Raji (cell line): ENCODE data around the gene TBC1D24.

Source experiments
- POLR2A ChIP-seq: IDR thresholded peaks from 2 replicates; pipeline ENCODE4 v1.6.1; 2011; ENCODE audit warnings: low read depth, low read length, control low read depth; ENCODE audit not compliant: insufficient read depth

TBC1D24 gene

DNA sequence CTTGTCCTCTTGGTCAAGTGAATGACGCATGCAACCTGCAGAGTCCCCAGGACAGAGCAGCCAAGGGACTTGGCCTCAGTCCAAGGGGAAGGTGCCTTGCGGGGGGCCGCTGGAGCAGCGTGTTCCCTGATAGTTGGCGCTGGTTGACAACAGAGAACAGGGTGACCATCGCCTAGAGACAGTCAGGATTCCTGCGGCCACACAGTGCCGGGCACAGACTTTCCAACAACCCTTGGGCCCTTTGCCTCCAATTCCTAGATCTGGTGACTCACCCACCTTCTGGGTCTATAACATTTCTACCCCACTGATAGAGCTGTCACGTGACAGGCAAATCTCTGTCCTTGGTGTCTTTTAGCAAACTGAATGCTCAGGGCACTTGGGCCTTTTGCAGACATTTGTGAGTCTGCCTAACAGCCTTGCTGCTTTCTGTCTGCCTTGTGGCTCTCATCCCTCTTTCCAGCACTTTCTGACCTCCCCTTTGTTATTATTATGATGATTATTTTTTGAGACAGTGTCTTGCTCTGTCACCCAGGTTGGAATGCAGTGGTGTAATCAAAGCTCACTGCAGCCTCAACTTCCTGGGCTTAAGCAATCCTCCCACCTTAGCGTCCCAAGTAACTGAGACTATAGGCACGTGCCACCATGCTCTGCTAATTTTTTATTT lies 26.9 kb upstream of the TBC1D24 start:
- no peak for TF ChIP-seq POLR2A

DNA sequence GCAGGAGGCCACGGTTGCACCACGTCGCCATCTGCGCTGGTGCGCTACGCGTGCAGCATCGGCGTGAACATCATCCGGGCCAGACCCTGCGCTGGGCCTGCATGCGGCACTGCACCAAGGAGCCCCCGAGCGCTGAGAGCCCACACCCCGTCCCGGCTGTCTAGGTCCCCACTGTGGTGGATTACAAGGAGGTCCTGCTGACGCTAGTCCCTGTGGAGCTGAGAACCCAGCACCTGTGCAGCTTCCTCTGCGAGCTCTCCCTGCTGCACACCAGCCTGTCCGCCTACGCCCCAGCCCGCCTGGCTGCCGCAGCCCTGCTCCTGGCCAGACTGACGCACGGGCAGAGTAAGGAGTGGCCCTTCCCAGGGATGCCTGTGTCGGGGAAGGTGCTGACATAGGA lies 25.8 kb upstream of the TBC1D24 start:
- no peak for TF ChIP-seq POLR2A

DNA sequence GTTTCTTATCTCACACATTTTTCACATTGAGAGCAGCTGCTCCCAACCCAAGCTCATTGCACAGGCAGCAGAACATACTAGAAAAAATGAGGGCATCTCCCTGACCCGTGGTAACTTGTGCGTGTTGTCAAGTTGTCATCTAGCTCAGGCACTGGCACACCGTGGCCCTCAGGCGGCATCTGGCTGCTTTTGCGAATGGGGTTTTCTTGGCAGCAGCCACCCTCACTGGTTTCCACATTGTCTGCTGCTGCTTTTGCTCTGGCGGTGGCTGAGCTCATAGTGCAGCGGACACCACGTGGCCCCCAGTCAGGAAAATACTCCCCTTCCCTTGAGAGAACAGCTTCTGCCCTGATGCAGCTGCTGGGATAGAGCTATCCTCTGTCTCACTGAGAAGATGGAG lies 24.4 kb upstream of the TBC1D24 start:
- no peak for TF ChIP-seq POLR2A

DNA sequence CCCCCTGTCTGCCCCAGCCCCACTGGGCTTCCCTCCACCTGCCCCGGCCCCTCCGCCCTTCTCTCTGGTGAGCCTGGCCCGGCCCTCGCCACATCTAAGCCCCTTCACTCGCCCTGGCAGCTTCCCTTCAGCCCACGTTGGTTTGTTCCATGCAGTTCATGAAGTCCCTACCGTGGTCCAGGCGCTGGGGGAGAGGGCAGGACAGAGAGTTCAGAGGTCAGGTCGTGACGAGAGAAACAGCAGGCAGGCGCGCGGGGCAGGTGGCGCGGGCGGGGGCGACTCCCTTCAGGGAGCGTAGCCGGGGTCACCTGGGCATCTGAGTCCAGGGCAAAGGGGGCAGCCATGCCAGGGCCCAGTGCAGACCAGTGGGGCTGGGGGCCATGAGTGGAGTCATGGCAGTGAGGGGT lies 23.9 kb upstream of the TBC1D24 start:
- TF ChIP-seq POLR2A = no peak

DNA sequence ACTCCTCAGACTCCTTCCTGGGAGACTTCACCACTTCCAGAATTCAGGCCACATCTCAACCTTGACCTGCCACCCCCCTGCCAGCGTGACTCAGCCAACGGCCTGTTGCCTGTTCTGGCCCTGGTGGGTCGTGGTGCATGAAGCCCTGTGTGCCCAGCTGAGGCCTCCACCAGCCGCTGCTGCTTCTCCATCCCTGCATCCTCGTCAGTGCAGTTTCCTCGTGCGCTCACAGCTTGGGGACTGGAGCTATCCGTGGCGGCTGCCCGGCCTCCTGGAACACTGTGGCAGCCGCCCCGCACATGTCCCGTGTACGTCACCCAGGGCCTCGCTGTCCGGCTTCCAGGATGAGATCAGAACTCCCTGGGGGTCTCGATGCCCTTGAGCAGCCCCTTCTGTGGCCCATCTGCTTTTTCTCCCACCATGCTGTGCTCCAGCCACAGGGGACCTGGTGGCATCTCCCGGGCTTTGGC lies 23.0 kb upstream of the TBC1D24 start:
- no peak for TF ChIP-seq POLR2A

DNA sequence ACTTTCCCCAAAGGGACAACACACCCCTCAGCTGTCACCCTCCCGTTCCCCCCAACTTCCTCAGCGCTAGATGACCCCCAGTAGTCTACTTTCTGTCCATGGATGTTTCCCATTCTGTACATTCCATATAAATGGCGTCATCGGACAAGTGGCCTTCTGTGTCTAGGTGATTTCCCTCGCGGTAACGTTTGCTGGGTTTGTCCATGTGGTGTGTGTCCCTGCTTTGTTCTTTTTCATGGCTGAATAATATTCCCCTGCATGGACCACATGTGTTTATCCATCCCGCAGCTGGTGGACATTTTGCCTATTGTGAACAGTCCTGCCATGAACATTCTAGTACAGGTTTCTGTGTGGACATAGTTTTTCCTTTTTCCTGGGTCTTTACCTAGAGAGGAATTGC lies 22.3 kb upstream of the TBC1D24 start:
- no peak for TF ChIP-seq POLR2A

DNA sequence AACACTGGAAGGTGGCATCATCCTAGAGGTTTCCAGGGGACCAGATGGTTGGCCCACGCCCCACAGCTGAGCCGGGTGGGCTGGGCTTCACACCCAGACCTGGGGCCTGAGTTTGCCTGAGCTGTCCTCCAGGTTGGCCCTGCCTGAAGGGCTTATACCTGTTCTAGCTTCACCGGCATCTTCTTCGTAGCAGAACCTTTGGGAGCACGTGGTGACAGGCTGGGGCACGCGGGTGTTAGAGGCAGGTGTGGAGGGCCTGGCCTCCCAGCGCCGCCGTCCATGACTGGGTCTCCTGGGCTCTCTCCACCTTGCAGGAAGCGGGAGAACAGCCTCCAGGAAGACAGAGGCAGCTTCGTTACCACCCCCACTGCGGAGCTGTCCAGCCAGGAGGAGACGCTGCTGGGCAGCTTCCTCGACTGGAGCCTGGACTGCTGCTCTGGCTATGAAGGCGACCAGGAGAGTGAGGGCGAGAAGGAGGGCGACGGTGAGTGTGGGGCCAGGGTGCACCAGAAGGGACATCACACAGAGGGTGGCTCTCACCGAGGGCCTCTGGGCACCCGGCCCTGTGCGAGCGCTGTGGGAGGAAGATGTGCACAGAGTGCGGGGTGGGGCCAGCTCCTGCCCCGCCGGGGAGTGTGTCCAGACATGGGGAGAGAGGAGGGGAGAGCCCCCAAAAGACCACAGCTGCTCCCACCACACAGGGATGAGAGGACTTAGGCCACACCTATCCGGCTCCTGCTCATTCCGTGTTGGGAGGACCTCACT lies 19.7 kb upstream of the TBC1D24 start:
- TF ChIP-seq POLR2A = no peak

DNA sequence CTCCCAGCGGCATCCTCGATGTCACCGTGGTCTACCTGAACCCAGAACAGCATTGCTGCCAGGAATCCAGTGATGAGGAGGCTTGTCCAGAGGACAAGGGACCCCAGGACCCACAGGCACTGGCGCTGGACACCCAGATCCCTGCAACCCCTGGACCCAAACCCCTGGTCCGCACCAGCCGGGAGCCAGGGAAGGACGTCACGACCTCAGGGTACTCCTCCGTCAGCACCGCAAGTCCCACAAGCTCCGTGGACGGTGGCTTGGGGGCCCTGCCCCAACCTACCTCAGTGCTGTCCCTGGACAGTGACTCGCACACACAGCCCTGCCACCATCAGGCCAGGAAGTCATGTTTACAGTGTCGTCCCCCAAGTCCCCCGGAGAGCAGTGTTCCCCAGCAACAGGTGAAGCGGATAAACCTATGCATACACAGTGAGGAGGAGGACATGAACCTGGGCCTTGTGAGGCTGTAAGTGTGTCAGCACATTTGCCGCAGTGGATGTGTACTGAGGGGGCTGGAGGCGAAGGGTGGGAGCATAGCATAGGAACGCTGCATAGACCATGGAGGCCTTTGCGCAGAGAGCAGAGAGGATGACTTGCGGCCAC lies 18.3 kb upstream of the TBC1D24 start:
- no peak for TF ChIP-seq POLR2A

DNA sequence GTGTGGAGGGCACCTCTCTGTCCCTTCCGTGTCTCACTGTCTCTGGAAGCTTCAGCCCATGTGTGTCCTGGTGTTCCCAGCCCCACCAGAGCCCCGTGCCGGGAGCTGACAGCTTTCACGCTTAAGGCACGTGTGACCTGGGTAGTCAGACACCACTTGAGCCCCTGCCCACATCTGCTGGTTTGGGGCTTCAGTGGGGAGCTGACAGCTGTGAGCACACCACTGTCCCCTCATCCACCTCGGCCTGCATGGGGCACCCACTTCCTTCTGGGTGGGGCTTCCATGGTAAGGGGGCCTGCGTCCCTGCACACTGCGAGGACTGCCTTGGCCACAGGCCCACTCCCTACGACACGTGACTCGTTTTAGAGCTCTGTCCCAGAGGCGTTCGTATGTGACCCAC lies 17.7 kb upstream of the TBC1D24 start:
- TF ChIP-seq POLR2A = no peak

DNA sequence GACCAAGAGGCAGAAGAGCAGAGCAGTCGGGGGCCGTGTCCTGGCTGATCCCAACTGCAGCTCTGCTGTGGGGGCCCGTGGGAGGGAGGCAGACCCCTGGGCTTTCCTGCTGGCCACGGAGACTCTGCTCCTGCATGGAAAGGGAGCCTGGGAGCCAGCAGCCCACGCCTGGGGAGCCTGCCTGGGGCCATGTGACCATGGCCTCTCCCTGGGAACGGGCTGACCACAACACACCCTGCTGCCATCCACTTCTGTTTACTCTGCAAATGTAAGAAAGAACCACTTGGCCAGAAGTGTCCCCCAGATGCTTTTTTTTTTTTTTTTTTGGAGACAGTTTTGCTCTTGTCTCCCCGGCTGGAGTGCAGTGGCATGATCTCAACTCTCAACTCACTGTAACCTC lies 17.0 kb upstream of the TBC1D24 start:
- TF ChIP-seq POLR2A = no peak

DNA sequence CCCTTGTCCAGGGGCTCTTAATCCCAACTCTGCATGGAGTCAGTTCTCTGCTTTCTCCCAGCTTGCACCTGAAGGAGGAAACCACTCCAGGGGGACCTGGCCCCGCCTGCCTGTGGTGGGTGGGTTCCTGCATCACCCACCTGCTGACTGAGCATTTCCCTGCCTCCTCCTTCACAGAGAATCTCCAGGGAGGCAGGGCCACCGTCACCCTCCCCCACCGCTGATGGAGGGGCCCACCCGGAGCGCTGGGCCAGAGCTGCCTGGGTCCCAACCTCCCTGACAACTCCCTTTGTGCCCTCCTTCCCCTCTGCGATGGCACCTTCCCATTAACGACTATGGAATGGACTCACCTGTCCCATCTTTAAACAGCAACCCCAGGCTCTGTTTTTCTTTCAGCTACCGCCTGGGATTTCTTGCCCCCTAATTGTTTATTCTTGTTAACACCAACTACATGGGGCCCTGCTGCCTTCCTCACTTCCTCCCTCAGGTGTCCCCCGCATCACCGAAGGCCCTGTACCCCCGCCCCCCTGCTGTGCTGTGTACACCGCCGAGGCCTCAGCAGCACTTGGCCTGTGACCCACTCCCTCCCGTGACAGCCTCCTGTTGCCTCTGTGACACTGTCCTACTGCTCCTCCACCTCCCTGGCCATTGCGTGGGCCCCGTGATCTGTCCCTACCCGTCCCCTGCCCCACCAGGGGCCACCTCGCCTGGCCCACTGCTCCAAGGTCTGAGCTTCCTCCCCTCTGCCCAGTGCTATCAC lies 15.9 kb upstream of the TBC1D24 start:
- TF ChIP-seq POLR2A = no peak

DNA sequence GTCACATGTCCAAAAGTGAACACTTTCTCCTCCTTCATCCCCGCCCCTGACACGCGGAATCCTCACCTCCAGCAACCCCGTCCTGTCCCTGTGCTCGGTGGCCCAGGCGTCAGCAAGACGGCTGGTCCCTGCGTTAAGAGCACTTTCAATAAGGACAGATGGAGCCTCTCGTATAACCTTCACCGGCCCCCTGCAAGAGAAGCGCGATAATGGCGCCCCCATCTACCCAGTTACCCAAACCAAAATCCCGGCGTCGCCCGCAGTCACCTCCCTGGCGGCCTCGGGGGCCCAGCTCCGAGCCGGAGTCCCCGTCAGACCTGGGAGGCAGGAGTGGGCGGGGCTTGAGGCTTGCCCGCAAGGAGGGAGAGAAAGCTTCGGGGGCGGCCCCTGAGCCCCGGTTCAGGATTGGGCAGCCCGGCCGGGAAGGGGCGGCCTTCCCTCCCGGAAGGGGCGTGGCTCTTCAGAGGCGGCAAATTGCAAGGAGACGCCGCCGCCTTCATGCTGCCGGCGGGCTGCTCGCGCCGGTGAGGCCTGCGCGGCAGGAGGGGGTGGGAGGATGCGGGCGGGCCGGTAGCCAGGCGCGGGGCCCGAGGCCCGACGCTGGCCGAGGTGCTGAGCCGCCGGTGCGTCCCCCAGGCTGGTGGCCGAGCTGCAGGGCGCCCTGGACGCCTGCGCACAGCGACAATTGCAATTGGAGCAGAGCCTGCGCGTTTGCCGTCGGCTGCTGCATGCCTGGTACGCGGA lies 15.1 kb upstream of the TBC1D24 start, which contains the start of gene TEDC2:
TEDC2 (plus strand) TSS at position 463 of the 744 bp plus-strand sequence; CDS start at position 499, 36 bp downstream.
- peak; percentile 70 for TF ChIP-seq POLR2A

DNA sequence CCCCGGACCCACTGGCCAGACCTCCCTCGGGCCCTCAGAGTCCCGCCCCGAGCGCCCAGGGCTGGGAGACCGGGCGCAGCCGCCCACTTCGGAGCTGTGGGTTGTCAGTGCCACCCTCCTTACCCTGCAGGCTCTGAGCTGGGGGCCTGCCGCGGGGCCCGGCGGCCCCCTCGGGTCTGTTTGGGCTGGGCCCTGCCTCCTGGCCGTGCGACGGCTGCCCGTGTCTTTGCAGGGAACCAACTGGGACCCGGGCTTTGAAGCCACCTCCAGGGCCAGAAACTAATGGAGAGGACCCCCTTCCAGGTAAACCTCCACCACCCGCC lies 14.6 kb upstream of the TBC1D24 start:
- no peak for TF ChIP-seq POLR2A

DNA sequence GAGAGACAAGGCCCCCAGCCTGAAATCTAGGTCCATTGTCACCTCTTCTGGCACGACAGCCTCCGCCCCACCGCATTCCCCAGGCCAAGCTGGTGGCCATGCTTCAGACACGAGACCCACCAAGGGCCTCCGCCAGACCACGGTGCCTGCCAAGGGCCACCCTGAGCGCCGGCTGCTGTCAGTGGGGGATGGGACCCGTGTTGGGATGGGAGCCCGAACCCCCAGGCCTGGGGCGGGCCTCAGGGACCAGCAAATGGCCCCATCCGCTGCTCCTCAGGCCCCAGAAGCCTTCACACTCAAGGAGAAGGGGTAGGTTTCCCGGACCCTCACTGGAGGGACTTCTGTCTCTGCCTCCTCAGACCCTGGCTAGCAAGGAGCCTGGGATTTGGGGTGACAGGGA lies 14.0 kb upstream of the TBC1D24 start:
- TF ChIP-seq POLR2A = no peak
